ENCODE results near the gene RALGAPA2. TPM values are rescaled to one million over a fixed set of nuclear protein-coding genes. Genes with fewer than 3 reads are reported as not detected.

Gene RALGAPA2
- total RNA-seq, 1 experiment from 2014 or later = 3.7 TPM

GRCh38 chr20:20440886-20441658 is 271.4 kb downstream of the RALGAPA2 start:
- DNase-seq (ENCODE audit: low read depth) = no peak

GRCh38 chr20:20440481-20440880 is 272.0 kb downstream of the RALGAPA2 start:
- DNase-seq (ENCODE audit: low read depth) = no peak

GRCh38 chr20:20439602-20440190 is 272.7 kb downstream of the RALGAPA2 start:
- no peak for DNase-seq (ENCODE audit: low read depth)

- DNase-seq (ENCODE audit: low read depth) = no peak
Observed at GRCh38 chr20:20437314-20437713, 275.1 kb downstream of the RALGAPA2 start.

GRCh38 chr20:20436689-20437088 is 275.8 kb downstream of the RALGAPA2 start:
- no peak for DNase-seq (ENCODE audit: low read depth)

GRCh38 chr20:20435453-20435852 is 277.0 kb downstream of the RALGAPA2 start:
- no peak for DNase-seq (ENCODE audit: low read depth)

GRCh38 chr20:20432618-20433286 is 279.7 kb downstream of the RALGAPA2 start:
- DNase-seq (ENCODE audit: low read depth) = no peak

GRCh38 chr20:20430066-20430465 is 282.4 kb downstream of the RALGAPA2 start:
- no peak for DNase-seq (ENCODE audit: low read depth)

GRCh38 chr20:20428067-20428466 is 284.4 kb downstream of the RALGAPA2 start:
- no peak for DNase-seq (ENCODE audit: low read depth)

GRCh38 chr20:20427227-20427864 is 285.1 kb downstream of the RALGAPA2 start:
- DNase-seq (ENCODE audit: low read depth) = no peak

GRCh38 chr20:20426655-20426907 is 285.9 kb downstream of the RALGAPA2 start:
- no peak for DNase-seq (ENCODE audit: low read depth)

- no peak for DNase-seq (ENCODE audit: low read depth)
Observed at GRCh38 chr20:20425823-20426654, 286.4 kb downstream of the RALGAPA2 start.

- no peak for DNase-seq (ENCODE audit: low read depth)
Observed at GRCh38 chr20:20423117-20423516, 289.3 kb downstream of the RALGAPA2 start.

- DNase-seq (ENCODE audit: low read depth) = no peak
Observed at GRCh38 chr20:20417876-20418676, 294.4 kb downstream of the RALGAPA2 start.

GRCh38 chr20:20415321-20415720 is 297.1 kb downstream of the RALGAPA2 start:
- DNase-seq (ENCODE audit: low read depth) = no peak

- no peak for DNase-seq (ENCODE audit: low read depth)
Observed at GRCh38 chr20:20414640-20415220, 297.7 kb downstream of the RALGAPA2 start.

GRCh38 chr20:20413810-20414281 is 298.6 kb downstream of the RALGAPA2 start:
- DNase-seq (ENCODE audit: low read depth) = no peak

GRCh38 chr20:20412750-20413149 is 299.7 kb downstream of the RALGAPA2 start:
- peak; percentile 20 for DNase-seq (ENCODE audit: low read depth)

- no peak for DNase-seq (ENCODE audit: low read depth)
Observed at GRCh38 chr20:20411836-20412235, 300.6 kb downstream of the RALGAPA2 start.

GRCh38 chr20:20411402-20411801 is 301.0 kb downstream of the RALGAPA2 start:
- DNase-seq (ENCODE audit: low read depth) = no peak
